Caco-2 (cell line): Measurements from ENCODE around the gene MYO19. TPM values are rescaled to one million over a fixed set of nuclear protein-coding genes. Genes with fewer than 3 reads are reported as not detected.

Source experiments
- BruUV-seq: library from RNA; stranded (reverse); fragments of 400-500 nt; replicated peaks from 2 replicates; lab custom pipeline; 2021; lab: Mats Ljungman, UMichigan
- CTCF ChIA-PET: fragments of 300-600 bp; sonication (Branson Sonifier 250); formaldehyde crosslinking; loops from one replicate; lab custom pipeline; 2022; ENCODE audit warnings: antibody characterized with exemption; lab: Charles Lee
- POLR2A ChIA-PET: fragments of 300-600 bp; sonication (Branson Sonifier 250); formaldehyde crosslinking; loops from one replicate; lab custom pipeline; 2022; ENCODE audit warnings: antibody characterized with exemption; lab: Charles Lee
- DNase-seq, 2 experiments: peaks; one replicate each; pipeline versions ENCODE4 v3.0.0 to v3.0.0-alpha.2; 2020 to 2022
- H3K27me3 ChIP-seq: replicated peaks from 2 replicates; pipeline ENCODE4 v1.6.0; 2011; ENCODE audit warnings: low read length; ENCODE audit not compliant: control insufficient read depth, insufficient read depth
- H3K36me3 ChIP-seq: 2 replicates; pipeline ENCODE4 v1.5.1; 2011; ENCODE audit warnings: low read length; ENCODE audit not compliant: control insufficient read depth, insufficient read depth
- H3K4me1 ChIP-seq: fragments of 250-450 bp; sonication (Bioruptor Pico); 2 replicates; pipeline ENCODE4 v1.5.1; 2020; ENCODE audit warnings: mild to moderate bottlenecking
- H3K4me3 ChIP-seq: 2 replicates; pipeline ENCODE4 v1.5.1; 2011; ENCODE audit warnings: low read depth, mild to moderate bottlenecking, control low read depth, low read length
- H3K9me3 ChIP-seq: fragments of 250-450 bp; sonication (Bioruptor Pico); 2 replicates; pipeline ENCODE4 v1.5.1; 2020; ENCODE audit warnings: mild to moderate bottlenecking, moderate library complexity
- H3K27ac Mint-ChIP-seq: one replicate; pipeline ENCODE4 v1.8.0; 2022; ENCODE audit warnings: mixed read lengths; ENCODE audit not compliant: unreplicated experiment
- H3K27me3 Mint-ChIP-seq: one replicate; pipeline ENCODE4 v1.8.0; 2022; ENCODE audit warnings: mixed read lengths; ENCODE audit not compliant: insufficient read depth, unreplicated experiment
- H3K36me3 Mint-ChIP-seq: one replicate; pipeline ENCODE4 v1.8.0; 2022; ENCODE audit warnings: mild to moderate bottlenecking, mixed read lengths; ENCODE audit not compliant: insufficient read depth, unreplicated experiment
- H3K4me1 Mint-ChIP-seq: one replicate; pipeline ENCODE4 v1.8.0; 2022; ENCODE audit warnings: low read depth, mixed read lengths; ENCODE audit not compliant: unreplicated experiment
- H3K4me3 Mint-ChIP-seq: one replicate; pipeline ENCODE4 v1.8.0; 2022; ENCODE audit warnings: mild to moderate bottlenecking, moderate library complexity, mixed read lengths; ENCODE audit not compliant: unreplicated experiment
- H3K9me3 Mint-ChIP-seq: one replicate; pipeline ENCODE4 v1.8.0; 2022; ENCODE audit warnings: mixed read lengths; ENCODE audit not compliant: unreplicated experiment
- intact Hi-C: fragments of 100-400 bp; cut with micrococcal nuclease; formaldehyde crosslinking; loops from one replicate; pipeline ENCODE4 v1.10.0; 2022; ENCODE audit not compliant: unreplicated experiment
- total RNA-seq: library from RNA; stranded (reverse); gene quantifications from 2 replicates; pipeline ENCODE4 v1.2.3, GENCODE V29; 2022
- TF ChIP-seq, protein P1 (sequence below), 2 experiments: fragments of 200-600 bp in 1 of 2; IDR thresholded peaks; 1 replicate in 1 of 2; 2 replicates in 1 of 2; pipeline versions ENCODE4 v1.5.1 to v1.8.0; 2011 to 2022; ENCODE audit warnings: antibody characterized with exemption in 1 of 2, control low read depth in 1 of 2, inconsistent platforms in 1 of 2, low read depth in 1 of 2, low read length in 1 of 2, mild to moderate bottlenecking in 1 of 2, moderate library complexity in 1 of 2; ENCODE audit not compliant: insufficient read depth in 1 of 2, severe bottlenecking in 1 of 2, unreplicated experiment in 1 of 2

MYO19 gene
- total RNA-seq, 1 experiment from 2014 or later = 153 TPM

DNA sequence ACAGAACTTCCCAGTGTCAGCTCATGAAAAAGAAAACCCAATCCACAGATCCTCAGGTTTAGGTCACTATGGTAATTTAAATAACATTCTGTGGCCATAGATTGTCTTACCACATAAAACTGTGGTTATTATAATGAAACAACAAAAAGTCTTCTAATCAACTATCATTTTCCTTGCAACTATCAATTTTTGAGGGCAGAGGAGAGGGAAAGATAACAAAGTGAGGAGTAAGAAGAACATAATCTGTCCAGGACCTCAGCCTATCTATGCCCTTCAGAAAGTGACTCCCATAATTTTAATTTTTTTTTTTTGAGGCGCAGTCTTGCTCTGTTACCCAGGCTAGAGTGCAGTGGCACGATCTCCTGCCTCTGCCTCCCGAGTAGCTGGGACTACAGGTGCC, 6.0 kb upstream of the MYO19 start:
- Mint-ChIP-seq H3K36me3 (peaks cover 63% of the 10 kb centered on the region), H3K4me1 (no peaks in the 10 kb centered on the region), H3K27me3 (no peaks in the 10 kb centered on the region), H3K27ac (no peak overlapping the region), H3K9me3 (no peaks in the 10 kb centered on the region), H3K4me3 (no peak overlapping the region)
- no TSS peak for BruUV-seq
- intact Hi-C loops = no loop called here
- H3K36me3 ChIP-seq = no peaks in the 10 kb centered on the region
- H3K4me1 ChIP-seq = peaks cover 7% of the 10 kb centered on the region
- ChIA-PET CTCF (no interaction called here), POLR2A (no interaction called here)
- TF ChIP-seq, protein P1, sequence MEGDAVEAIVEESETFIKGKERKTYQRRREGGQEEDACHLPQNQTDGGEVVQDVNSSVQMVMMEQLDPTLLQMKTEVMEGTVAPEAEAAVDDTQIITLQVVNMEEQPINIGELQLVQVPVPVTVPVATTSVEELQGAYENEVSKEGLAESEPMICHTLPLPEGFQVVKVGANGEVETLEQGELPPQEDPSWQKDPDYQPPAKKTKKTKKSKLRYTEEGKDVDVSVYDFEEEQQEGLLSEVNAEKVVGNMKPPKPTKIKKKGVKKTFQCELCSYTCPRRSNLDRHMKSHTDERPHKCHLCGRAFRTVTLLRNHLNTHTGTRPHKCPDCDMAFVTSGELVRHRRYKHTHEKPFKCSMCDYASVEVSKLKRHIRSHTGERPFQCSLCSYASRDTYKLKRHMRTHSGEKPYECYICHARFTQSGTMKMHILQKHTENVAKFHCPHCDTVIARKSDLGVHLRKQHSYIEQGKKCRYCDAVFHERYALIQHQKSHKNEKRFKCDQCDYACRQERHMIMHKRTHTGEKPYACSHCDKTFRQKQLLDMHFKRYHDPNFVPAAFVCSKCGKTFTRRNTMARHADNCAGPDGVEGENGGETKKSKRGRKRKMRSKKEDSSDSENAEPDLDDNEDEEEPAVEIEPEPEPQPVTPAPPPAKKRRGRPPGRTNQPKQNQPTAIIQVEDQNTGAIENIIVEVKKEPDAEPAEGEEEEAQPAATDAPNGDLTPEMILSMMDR (IDR thresholded peaks at IDR 0.05; ENCODE audit: insufficient read depth in 1 of 2, low read depth in 1 of 2, low read length in 1 of 2, severe bottlenecking in 1 of 2, unreplicated experiment in 1 of 2) = no peak
- H3K4me3 ChIP-seq = no peak overlapping the region
- no peak for DNase-seq
- no peaks in the 10 kb centered on the region for H3K27me3 ChIP-seq
- H3K9me3 ChIP-seq = no peaks in the 10 kb centered on the region

DNA sequence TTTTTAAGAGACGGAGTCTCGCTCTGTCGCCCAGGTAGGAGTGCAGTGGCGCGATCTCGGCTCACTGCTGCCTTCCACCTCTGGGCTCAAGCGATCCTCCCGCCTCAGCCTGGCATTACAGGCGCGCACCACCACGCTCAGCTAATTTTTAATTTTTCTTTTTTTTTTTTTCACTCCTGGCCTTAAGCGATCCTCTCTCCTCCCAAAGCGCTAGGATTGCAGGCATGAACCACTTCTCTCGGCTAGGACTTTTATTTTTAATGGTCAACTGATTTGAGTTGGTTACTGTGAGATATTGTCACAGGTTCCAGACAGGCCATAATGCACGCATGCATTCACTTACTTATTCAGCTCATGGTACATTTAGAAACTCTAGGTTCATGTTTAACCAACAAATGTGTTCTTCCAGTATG, 1.0 kb upstream of the MYO19 start:
- no peak for DNase-seq
- H3K9me3 Mint-ChIP-seq = no peaks in the 10 kb centered on the region
- peaks cover 10% of the 10 kb centered on the region for H3K4me1 ChIP-seq
- H3K4me3 Mint-ChIP-seq = peak overlapping the region; percentile 97
- H3K27me3 ChIP-seq = no peaks in the 10 kb centered on the region
- H3K36me3 ChIP-seq = 0 out of 2 replicates have a peak, but pooled peaks cover 2% of the 10 kb centered on the region
- peak overlapping the region; percentile 79 for H3K4me3 ChIP-seq
- H3K9me3 ChIP-seq = no peaks in the 10 kb centered on the region
- POLR2A ChIA-PET = interaction anchor here (0.6 to 3.2 kb wide), 6 partner anchors 9 to 592 kb away, joined by 4 to 19 read pairs (median 10); partner anchors contain the start of gene GGNBP2
- TF ChIP-seq, protein P1 (IDR thresholded peaks at IDR 0.05; ENCODE audit: insufficient read depth in 1 of 2, low read depth in 1 of 2, low read length in 1 of 2, severe bottlenecking in 1 of 2, unreplicated experiment in 1 of 2) = no peak
- TSS peak; percentile 59 for BruUV-seq
- peaks cover 13% of the 10 kb centered on the region for H3K4me1 Mint-ChIP-seq
- no peaks in the 10 kb centered on the region for H3K27me3 Mint-ChIP-seq
- H3K27ac Mint-ChIP-seq = peak overlapping the region; percentile 99
- H3K36me3 Mint-ChIP-seq = peaks cover 78% of the 10 kb centered on the region
- CTCF ChIA-PET = interaction anchor here (1.0 to 2.5 kb wide), 3 partner anchors 8 to 67 kb away, joined by 3 to 16 read pairs (median 10); partner anchors contain the start of gene GGNBP2
- intact Hi-C loops = loop anchor here (1.0 to 2.0 kb wide), 2 partner anchors 9 to 65 kb away; partner anchors contain the start of genes GGNBP2 and MRM1

DNA sequence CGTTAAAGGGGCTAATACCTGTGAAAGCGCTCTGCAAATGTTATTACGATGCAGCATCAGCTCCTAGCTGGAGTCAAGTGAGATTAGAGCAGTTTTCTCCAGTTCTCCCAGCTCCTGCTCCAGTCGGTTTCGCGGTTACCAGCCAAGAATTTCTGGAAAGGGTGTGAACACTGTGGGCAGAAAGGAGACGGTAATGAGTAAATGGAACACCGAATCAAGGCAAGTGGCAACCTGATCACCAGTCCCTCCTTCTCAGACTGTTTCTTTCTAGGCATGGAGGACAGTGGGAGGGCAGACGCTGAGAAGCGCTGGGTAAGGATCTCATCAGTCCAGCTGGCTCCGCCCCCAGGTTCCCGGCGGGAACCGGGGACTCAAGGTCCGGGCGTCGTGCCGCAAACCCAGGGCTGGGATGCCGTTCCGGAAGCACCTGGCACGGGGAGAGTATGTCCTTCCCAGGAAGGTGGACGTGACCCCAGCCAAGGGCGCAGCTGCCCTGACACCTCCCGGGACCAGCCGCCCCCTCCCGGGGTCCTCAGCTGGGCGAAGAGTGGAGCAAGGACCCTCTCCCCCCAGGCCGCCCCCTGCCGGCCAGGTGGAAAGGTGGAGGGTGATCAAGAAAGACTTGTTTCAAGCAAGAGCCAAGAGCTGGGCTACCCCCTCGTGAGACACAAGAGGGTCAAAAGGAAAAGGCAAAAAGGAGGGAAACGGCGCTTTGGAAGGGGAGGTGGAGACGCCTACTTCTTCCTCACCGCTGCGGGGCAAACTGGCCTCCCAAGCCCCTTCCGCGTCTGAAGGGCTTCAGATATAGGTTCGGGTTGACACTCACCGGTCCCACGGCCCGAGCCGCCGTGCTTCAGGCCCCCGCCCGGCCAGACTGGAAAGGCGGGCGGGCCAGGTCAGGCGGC, 481 bp downstream of the MYO19 start:
- H3K27me3 ChIP-seq = no peaks in the 10 kb centered on the region
- no peaks in the 10 kb centered on the region for H3K9me3 ChIP-seq
- ChIA-PET CTCF (interaction anchor here (0.6 to 2.5 kb wide), 10 partner anchors 10 to 564 kb away, joined by 3 to 16 read pairs (median 5); partner anchors contain the start of genes GGNBP2 and MRM1), POLR2A (interaction anchor here (0.5 to 3.2 kb wide), 5 partner anchors 9 to 67 kb away, joined by 3 to 19 read pairs (median 4); partner anchors contain the start of genes GGNBP2, MRM1 and ZNHIT3)
- H3K4me3 Mint-ChIP-seq = peak overlapping the region; percentile 97
- H3K36me3 Mint-ChIP-seq = peaks cover 79% of the 10 kb centered on the region
- TF ChIP-seq, protein P1 (IDR thresholded peaks at IDR 0.05; ENCODE audit: insufficient read depth in 1 of 2, low read depth in 1 of 2, low read length in 1 of 2, severe bottlenecking in 1 of 2, unreplicated experiment in 1 of 2) = peak; percentile 82 to 87
- H3K36me3 ChIP-seq = 0 out of 2 replicates have a peak, but pooled peaks cover 2% of the 10 kb centered on the region
- peaks cover 10% of the 10 kb centered on the region for H3K4me1 ChIP-seq
- no peaks in the 10 kb centered on the region for H3K9me3 Mint-ChIP-seq
- no peaks in the 10 kb centered on the region for H3K27me3 Mint-ChIP-seq
- peaks cover 13% of the 10 kb centered on the region for H3K4me1 Mint-ChIP-seq
- BruUV-seq = no TSS peak
- H3K27ac Mint-ChIP-seq = peak overlapping the region; percentile 99
- peak; percentile 85 for DNase-seq
- H3K4me3 ChIP-seq = peak overlapping the region; percentile 79
- intact Hi-C loops = loop anchor here (2.0 kb wide), 1 partner anchor 67 kb away; the partner anchor contains the start of gene MRM1
